Panc1 (cell line): Measurements from ENCODE around the gene ABI3BP.

Experiments used
- CTCF ChIP-seq: fragments of 450-650 bp; IDR thresholded peaks from 2 replicates; pipeline ENCODE4 v1.5.1; 2017; ENCODE audit warnings: mild to moderate bottlenecking
- POLR2AphosphoS5 ChIP-seq: IDR thresholded peaks from 2 replicates; pipeline ENCODE4 v1.6.1; 2012; ENCODE audit warnings: mild to moderate bottlenecking, low read depth, low read length, moderate library complexity
- REST ChIP-seq, 2 experiments: IDR thresholded peaks; 2 replicates each; pipeline ENCODE4 v1.6.1; 2011 to 2012; ENCODE audit warnings: low read depth in 2 of 2, control low read depth in 1 of 2, low read length in 1 of 2, mild to moderate bottlenecking in 1 of 2, moderate library complexity in 1 of 2; ENCODE audit not compliant: insufficient read depth in 1 of 2
- SIN3A ChIP-seq: IDR thresholded peaks from 2 replicates; pipeline ENCODE4 v1.6.1; 2012; ENCODE audit warnings: low read depth, mild to moderate bottlenecking, low read length, moderate library complexity, borderline replicate concordance; ENCODE audit not compliant: insufficient read depth
- TCF7L2 ChIP-seq: IDR thresholded peaks from 2 replicates; pipeline ENCODE4 v1.6.1; 2011; ENCODE audit warnings: mild to moderate bottlenecking, low read depth, low read length, inconsistent platforms

GRCh38 chr3:100999160-100999559, 5.9 kb upstream of the ABI3BP start:
- TF ChIP-seq TCF7L2 = no peak
- TF ChIP-seq CTCF = no peak
- TF ChIP-seq POLR2AphosphoS5 = no peak
- TF ChIP-seq SIN3A = no peak
- TF ChIP-seq REST (IDR thresholded peaks at IDR 0.05; ENCODE audit: insufficient read depth in 1 of 2, low read depth in 2 of 2, low read length in 1 of 2) = no peak
